Uterus (tissue), 4 donors: Measurements from ENCODE around the gene HOXB4. TPM values are rescaled to one million over a fixed set of nuclear protein-coding genes. Genes with fewer than 3 reads are reported as not detected.

Experiments used
- DNase-seq, 2 donors: peaks; one replicate each; pipeline ENCODE4 v3.0.0-alpha.2; 2019 to 2020
- H3K27ac ChIP-seq, 2 donors: fragments of 200-600 bp; sonication (generic); 1 replicate in 1 of 2; 2 replicates in 1 of 2; pipeline ENCODE4 v1.5.1; 2016 to 2018
- H3K27me3 ChIP-seq, 2 donors: fragments of 200-600 bp; sonication (generic); one replicate each; pipeline ENCODE4 v1.5.1; 2018 to 2019; ENCODE audit warnings: control low read depth in 1 of 2
- H3K36me3 ChIP-seq, 2 donors: fragments of 200-600 bp; sonication (generic); one replicate each; pipeline ENCODE4 v1.5.1; 2019; ENCODE audit warnings: control low read depth in 1 of 2
- H3K4me1 ChIP-seq, 2 donors: fragments of 200-600 bp; sonication (generic); one replicate each; pipeline ENCODE4 v1.5.1; 2018 to 2019; ENCODE audit warnings: control low read depth in 1 of 2
- H3K4me3 ChIP-seq, 2 donors: fragments of 200-600 bp; sonication (generic); 1 replicate in 1 of 2; 2 replicates in 1 of 2; pipeline ENCODE4 v1.5.1; 2018 to 2019; ENCODE audit warnings: mild to moderate bottlenecking in 1 of 2
- H3K9me3 ChIP-seq, 2 donors: fragments of 200-600 bp; sonication (generic); one replicate each; pipeline ENCODE4 v1.5.1; 2019; ENCODE audit warnings: control low read depth in 1 of 2
- CTCF ChIP-seq, 4 experiments: fragments of 200-600 bp in 2 of 4; fragments of 450-650 bp in 2 of 4; sonication (generic) in 2 of 4; IDR thresholded peaks; one replicate each; pipeline ENCODE4 v1.5.1; 2016 to 2019; ENCODE audit warnings: antibody characterized with exemption in 4 of 4, mild to moderate bottlenecking in 2 of 4, moderate library complexity in 1 of 4
- POLR2A ChIP-seq, 2 donors: fragments of 450-650 bp; IDR thresholded peaks; one replicate each; pipeline ENCODE4 v1.6.1; 2016; ENCODE audit warnings: antibody characterized with exemption in 2 of 2, mild to moderate bottlenecking in 1 of 2, moderate library complexity in 1 of 2
- intact Hi-C: fragments of 100-400 bp; cut with DNase I; formaldehyde crosslinking; loops from one replicate; pipeline ENCODE4 v1.15.1; 2023; ENCODE audit warnings: low total_unique reads
- total RNA-seq, 4 donors: library from RNA; depleted of rRNA in 3 of 4; stranded (reverse); fragments of >200 nt in 3 of 4; gene quantifications; one replicate each; pipeline versions ENCODE4 v1.1.0 to v1.2.4, GENCODE V29; 2014 to 2023
- donor health status: DM: yes; HTN: yes; CAD: no.

Gene HOXB4
- total RNA-seq, 4 donors from 2014 or later = 0.88 to 6.9 (median 5.5) TPM; not detected in 1

GRCh38 chr17:48583708-48584222, 5.6 kb upstream of the HOXB4 start:
- Histone ChIP-seq H3K4me1 (peaks cover 0 to 6% of the 10 kb centered on the region in 2 donors), H3K36me3 (no peaks in the 10 kb centered on the region), H3K9me3 (no peaks in the 10 kb centered on the region), H3K4me3 (no peak overlapping the region), H3K27ac (no peak overlapping the region), H3K27me3 (peaks cover 0 to 61% of the 10 kb centered on the region in 2 donors)
- no peak for DNase-seq
- intact Hi-C loops = no loop called here
- TF ChIP-seq POLR2A (IDR thresholded peaks at IDR 0.05) (no peak), CTCF (IDR thresholded peaks at IDR 0.05) (no peak)

DNA sequence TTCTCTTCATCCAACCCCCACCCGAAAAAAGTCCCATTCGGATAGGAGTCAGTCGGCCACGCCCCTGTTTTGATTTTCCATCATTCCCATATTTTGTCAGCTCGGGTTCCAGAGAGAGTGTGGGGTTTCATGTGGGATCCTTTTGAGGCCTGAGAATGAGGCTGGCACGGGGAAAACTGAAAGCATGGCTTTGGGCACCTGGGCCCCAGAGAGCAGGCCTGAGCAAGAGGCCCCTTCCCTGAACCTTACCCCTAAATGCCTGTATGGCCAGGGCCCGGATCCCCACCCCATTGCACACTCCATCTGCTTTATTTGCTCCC, 4.6 kb upstream of the HOXB4 start:
- no peak for DNase-seq
- intact Hi-C loops = no loop called here
- H3K4me1 ChIP-seq = peaks cover 0 to 6% of the 10 kb centered on the region in 2 donors
- H3K27me3 ChIP-seq = peaks cover 0 to 66% of the 10 kb centered on the region in 2 donors
- H3K4me3 ChIP-seq = peak overlapping the region in 1 of 2 donors; percentile 37
- H3K27ac ChIP-seq = peak overlapping the region; percentile 73 to 87
- TF ChIP-seq POLR2A (IDR thresholded peaks at IDR 0.05) = no peak
- no peak for TF ChIP-seq CTCF (IDR thresholded peaks at IDR 0.05)
- H3K36me3 ChIP-seq = no peaks in the 10 kb centered on the region
- no peaks in the 10 kb centered on the region for H3K9me3 ChIP-seq

GRCh38 chr17:48579760-48580554, 1.8 kb upstream of the HOXB4 start:
- H3K36me3 ChIP-seq = no peaks in the 10 kb centered on the region
- no peak for DNase-seq
- no peak overlapping the region for H3K4me3 ChIP-seq
- peak overlapping the region; percentile 73 to 87 for H3K27ac ChIP-seq
- peaks cover 0 to 7% of the 10 kb centered on the region in 2 donors for H3K4me1 ChIP-seq
- H3K9me3 ChIP-seq = no peaks in the 10 kb centered on the region
- intact Hi-C loops = no loop called here
- TF ChIP-seq POLR2A (IDR thresholded peaks at IDR 0.05) = no peak
- TF ChIP-seq CTCF (IDR thresholded peaks at IDR 0.05) = no peak
- peaks cover 0 to 57% of the 10 kb centered on the region in 2 donors for H3K27me3 ChIP-seq

GRCh38 chr17:48579471-48579759, 1.3 kb upstream of the HOXB4 start:
- no peak for DNase-seq
- peaks cover 0 to 4% of the 10 kb centered on the region in 2 donors for H3K4me1 ChIP-seq
- H3K27ac ChIP-seq = peak overlapping the region in 1 of 2 donors; percentile 87
- no peak for TF ChIP-seq CTCF (IDR thresholded peaks at IDR 0.05)
- TF ChIP-seq POLR2A (IDR thresholded peaks at IDR 0.05) = no peak
- H3K4me3 ChIP-seq = no peak overlapping the region
- no peaks in the 10 kb centered on the region for H3K9me3 ChIP-seq
- peaks cover 0 to 55% of the 10 kb centered on the region in 2 donors for H3K27me3 ChIP-seq
- H3K36me3 ChIP-seq = no peaks in the 10 kb centered on the region
- intact Hi-C loops = no loop called here

GRCh38 chr17:48578616-48579470, 693 bp upstream of the HOXB4 start:
- Histone ChIP-seq H3K27me3 (peaks cover 0 to 49% of the 10 kb centered on the region in 2 donors), H3K4me3 (peak overlapping the region; percentile 29 to 39), H3K36me3 (no peaks in the 10 kb centered on the region), H3K4me1 (peaks cover 0 to 4% of the 10 kb centered on the region in 2 donors), H3K27ac (peak overlapping the region; percentile 68 to 87), H3K9me3 (no peaks in the 10 kb centered on the region)
- DNase-seq = no peak
- TF ChIP-seq CTCF (IDR thresholded peaks at IDR 0.05) (no peak), POLR2A (IDR thresholded peaks at IDR 0.05) (no peak)
- intact Hi-C loops = no loop called here
